DMS 273 treated with DMSO at 0.1 percent for 48 hours (cell line): ENCODE measurements around the gene RUSC1.

Source experiments
- DNase-seq: peaks from one replicate; lab custom pipeline; 2025; lab: John Stamatoyannopoulos, UW

Gene RUSC1

DNA sequence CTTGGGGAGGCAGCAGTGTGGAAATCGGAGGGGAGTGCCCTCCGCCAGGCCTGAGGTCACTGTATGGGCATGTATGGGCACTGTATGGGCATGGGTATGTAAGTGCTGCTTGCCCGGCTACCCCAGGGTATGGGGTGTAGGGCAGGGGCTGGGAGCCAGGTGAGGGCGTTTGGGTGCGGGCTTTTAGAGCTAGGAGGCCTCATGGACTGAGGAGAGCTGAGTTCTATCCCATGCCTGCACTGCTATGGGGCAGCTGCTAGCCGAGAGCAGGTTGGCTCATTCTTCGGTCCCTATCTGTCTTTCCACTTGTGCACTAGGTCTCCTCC is 24.8 kb upstream of the RUSC1 start:
- no peak for DNase-seq

DNA sequence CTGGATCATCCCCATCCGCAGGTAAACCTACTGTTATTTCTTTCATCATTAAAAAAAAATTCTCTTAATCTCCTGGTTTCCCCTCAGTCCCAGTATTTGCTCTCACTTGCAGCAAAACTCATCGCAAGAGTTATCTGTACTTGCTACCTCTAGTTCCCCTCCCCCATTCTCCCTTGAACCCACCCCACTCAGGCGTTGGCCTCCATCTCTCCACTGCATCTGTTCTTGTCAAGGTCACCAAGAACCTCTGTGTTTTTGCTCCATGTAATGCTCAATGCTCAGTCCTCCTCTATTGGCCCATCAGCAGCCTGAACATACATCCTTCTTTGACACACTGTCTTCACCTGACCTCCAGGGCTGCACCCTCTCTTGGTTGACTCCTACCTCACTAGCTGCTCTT is 24.0 kb upstream of the RUSC1 start:
- DNase-seq: no peak

DNA sequence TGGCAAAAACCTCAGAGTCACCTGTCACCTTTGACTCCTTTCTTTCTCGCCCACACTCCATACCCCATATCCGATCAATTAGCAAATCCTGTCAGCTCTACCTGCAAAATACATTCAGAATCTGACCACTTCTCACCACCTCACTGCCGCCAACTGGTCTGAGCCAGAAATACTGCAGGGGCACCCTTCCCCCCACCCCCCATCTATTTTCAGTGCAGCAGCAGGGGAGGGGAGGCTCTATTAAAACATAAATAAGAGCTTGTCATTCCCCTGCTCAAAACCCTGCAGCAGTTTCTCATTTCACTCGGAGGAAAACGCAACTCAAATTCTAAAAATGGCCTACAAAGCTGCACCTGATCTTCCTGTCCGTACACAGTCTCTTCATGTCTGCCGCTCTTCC is 23.3 kb upstream of the RUSC1 start:
- no peak for DNase-seq

DNA sequence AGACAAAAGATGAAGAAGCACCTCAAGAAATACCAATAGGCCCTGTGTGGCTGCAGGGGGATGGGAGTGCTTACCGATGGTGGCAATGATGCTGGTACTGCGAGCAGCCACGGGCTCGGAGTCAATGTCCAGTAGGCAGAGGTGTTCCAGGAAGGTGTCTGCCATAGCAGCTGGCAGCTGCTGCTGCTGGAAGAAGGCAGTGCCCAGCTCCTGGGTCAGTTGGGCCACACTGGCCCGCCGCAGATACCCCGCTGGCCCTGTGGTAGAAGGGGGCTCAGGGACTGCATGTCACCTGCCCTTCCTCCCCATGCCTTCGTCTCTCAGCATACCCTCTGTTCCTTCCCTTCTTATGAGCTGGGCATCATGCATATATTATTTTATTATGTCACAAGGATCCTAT is 20.7 kb upstream of the RUSC1 start:
- no peak for DNase-seq

DNA sequence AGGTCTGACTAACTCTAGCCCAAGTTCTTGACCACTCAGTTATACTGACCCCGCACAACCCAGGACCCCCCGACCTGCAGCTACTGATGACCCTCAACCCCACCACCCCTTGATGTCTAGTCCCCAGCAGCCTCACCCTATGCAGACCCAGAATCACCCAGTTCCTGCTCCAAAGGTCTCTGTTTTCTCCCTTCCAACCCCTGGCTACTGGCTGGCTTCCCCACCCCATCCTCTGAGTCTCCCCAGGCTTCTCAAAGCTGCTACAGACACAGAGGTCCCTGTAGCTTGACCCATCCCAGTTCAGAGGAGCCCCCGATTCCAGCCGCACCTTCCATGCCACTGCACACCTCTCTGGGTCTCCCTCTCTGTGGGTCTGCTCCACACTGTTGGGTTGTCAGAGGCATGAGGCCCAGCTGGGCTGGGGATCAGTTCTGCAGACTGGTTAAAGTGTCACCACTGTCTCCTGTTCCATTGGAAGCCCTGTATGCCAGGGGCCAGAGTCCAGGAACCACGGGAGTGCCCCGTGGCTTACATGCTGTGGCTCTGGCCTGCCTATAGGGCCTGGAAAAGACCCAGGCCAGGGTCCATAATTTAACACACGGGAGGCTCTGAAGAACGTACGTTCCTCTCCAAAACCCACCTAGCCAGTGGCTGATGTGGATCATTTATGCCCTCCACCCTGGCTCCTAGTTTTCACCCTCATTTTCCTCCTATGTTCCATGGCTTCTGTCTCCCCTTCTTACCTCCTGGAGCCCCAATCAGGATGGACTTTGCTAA is 20.0 kb upstream of the RUSC1 start:
- no peak for DNase-seq

DNA sequence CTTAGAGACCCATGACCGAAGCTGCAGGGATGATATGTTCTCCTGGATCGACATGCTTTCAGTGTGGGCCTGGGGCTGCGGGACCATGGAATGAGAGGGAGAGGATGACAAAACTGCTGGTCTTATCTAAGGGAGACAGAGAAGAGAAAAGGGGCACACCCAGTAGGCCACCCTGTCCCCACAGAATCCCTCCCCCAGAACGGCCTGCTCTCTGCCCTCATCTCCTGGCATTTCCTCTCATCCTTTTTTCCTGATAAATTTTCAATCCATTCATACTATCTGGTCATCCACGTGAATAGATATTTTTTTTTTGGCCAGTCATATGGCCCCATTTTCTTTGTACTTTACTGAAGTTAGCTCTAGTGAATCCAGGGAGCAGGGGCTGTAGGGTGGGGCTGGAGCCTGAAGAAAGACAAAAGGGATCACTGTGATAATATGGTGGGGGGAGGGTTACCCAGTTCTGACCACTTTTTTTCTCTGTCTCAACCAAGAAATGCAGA is 19.3 kb upstream of the RUSC1 start, which contains the start of gene PKLR:
PKLR (minus strand) TSS at position 97 of the 500 bp plus-strand sequence; CDS start at position 54, 43 bp downstream.
- no peak for DNase-seq

DNA sequence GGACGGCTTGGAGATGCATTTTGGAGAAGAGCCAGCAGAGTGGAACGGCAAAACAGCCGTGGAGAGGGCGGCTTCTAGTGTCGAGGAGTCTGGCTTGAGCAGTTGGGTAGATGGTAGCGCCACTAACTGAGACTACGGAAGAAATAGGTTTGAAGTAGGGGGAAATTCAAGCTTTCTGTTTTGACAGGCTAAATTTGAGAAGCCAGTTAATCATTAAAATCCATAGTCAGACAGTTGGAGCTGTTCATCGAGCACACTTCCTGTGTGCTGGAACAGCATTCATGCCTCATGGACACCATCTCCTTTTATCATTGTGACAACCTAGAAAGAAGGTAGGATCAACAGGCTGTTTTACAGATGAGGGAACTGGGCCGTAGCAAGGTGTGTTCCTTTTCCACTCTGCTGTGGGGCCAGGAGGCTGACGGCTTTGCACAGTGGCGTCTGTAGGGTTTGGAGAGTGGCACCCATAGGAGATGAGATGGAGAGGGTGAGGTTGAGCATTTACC is 16.1 kb upstream of the RUSC1 start:
- no peak for DNase-seq

DNA sequence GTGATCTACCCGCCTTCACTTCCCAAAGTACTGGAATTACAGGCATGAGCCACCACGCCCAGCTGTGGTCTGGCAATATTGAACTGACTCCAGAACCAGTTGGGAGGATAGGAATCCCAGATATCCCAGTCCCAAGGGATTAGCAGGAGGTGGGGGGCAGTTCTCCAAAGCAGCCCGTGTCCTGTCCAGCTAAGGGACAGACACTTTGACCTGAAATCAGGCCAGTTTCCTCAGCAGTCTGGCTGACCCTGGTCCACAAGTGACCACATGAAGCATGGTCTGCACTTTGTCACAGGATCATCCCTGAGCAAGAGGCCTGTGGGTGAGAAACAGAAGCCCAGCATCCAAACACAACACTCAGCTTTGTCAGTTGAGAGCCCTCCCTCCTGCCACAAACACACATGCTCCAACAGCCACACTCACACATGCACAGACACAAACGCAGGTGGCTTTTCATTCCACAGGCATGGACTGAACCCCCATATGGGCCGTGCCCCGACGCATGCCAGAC is 14.8 kb upstream of the RUSC1 start:
- DNase-seq: no peak

DNA sequence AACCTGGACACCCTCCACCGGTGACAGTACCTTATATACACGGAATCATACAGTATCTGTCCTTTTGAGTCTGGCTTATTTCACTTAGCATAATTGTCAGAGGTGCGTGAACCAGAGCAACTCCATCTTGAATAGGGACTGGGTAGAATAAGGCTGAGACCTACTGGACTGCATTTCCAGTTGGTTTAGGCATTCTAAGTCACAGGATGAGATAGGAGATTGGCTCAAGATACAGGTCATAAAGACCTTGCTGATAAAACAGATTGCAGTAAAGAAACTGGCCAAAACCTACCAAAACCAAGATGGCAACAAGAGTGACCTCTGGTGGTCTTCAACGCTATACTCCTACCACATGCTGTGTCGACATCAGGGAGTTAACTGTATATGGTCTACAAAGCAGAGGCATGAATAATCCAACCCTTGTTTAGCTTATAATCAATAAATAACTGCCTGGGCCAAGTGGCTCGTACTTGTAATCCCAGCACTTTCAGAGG is 13.4 kb upstream of the RUSC1 start:
- DNase-seq: peak; percentile 43

DNA sequence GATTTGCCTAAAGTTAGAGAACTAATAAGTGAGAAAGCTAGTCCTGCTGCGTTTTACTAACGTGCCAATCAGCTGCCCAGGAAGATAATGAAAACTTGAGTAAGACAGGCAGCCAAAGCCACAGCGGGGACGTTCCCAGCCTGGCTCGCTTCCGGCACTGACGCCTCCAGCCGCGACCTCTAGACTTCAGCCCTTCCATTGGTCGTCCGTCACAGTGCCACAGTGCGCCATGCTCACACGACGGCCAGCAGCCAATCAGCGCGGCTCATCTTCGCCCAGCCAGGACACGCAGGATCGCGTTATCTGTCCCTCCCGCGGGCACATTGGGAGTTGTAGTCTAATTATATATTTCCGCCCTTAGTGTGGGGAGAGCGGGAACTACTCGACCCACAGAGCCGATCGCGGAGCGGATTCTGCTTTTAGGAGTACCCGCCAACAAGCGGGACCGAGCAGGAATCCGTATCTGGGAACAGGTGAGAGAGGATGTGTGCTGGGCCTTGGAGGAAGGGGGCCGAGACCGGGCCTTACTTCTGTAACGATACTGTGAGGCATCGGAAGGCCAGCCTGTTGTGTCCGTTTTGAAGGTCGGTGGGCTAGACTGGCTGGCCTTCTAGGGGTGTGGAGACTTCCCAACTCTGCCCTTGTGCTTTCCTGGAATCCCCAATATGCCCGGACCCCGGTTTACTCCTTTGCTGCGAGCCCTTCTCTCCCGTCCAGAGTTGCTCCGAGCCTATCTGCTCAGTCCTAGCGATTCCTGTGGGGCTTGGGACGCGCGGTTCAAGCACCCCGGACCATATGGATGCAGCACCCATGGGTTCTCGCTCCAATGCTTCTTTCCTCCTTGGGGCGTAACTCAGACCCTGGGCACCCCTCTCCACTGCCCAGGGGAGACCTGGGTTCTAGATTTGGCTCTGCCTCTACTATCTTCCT is 11.9 kb upstream of the RUSC1 start, which contains the start of gene FDPS:
FDPS (plus strand) TSS at position 374 of the 930 bp plus-strand sequence. CDS start 924 bp downstream, outside the sequence.
- DNase-seq: peak; percentile 99

DNA sequence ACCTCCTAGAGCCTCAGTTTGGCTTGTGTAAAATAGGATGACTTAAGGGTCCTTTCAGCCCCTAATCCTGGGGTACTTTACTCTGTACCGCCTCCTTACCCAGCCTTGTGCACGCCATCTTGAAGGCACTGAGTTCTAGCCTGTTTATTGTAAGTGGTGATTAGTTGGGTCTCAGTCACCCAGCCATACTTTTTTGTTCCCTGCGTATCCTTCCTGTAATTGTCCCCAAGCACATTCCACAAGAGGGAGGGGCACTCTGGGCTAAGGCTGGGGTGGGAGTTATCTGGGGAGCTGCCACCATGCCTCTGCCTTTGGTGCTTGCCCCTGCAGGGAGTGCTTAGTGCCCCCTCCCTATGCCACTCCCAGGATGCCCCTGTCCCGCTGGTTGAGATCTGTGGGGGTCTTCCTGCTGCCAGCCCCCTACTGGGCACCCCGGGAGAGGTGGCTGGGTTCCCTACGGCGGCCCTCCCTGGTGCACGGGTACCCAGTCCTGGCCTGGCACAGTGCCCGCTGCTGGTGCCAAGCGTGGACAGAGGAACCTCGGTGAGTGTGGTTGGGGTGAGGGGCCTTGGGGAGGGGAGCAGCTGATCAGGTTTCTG is 11.2 kb upstream of the RUSC1 start:
- DNase-seq: no peak

DNA sequence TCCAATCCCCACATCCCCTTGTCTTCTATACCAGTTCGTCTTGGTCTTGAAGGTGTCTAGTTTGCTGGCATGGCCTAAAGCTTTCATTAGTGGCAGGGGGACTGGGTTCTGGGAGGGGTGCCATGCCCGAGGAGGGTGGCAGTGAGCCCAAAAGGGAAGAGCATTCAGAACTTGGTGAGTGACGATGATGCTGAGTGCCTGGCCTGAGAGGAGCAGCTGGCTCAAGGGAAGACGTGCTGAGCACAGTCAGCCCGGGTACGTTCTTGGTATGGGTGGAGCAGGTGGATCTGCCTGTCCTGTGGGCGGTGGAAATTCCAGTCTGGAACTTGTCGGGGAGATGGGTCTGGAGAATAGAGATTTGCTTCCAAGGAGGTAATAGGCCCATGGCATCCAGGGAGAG is 7.4 kb upstream of the RUSC1 start:
- DNase-seq: no peak

DNA sequence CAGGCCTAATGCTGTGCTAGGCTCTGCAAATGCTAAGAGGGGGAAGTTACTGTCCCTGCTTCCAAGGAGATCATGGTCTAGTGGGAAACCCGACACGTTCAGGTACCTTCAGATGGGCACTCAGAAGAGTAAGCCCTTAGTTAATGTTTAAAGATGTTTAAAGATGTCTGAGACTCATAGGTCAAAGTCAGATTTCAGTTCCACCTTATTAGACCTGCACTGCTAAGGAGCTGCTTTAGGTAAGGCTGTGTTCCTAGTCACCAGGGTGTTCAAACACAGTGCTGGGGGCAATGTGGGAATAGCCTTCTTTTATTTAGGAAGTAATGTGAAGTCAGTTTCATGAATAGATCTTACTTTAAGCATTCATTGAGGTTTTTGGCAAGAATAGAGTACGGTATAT is 3.8 kb upstream of the RUSC1 start:
- DNase-seq: no peak

DNA sequence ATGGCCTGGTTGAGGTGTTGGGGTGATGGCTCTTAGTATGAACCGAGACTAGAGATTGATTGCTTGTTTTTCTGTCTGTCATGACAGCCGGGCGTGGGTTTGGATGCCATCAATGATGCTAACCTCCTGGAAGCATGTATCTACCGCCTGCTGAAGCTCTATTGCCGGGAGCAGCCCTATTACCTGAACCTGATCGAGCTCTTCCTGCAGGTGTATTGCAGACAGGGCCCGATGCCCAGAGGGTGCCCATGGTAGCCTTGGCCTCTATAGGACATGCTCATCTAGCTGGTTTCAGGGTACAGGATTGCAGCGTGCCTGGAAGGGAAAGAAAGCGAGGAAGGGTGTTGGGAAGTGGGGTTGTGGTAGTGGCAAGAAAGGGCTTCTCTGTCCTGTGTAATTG is 2.6 kb upstream of the RUSC1 start:
- no peak for DNase-seq

DNA sequence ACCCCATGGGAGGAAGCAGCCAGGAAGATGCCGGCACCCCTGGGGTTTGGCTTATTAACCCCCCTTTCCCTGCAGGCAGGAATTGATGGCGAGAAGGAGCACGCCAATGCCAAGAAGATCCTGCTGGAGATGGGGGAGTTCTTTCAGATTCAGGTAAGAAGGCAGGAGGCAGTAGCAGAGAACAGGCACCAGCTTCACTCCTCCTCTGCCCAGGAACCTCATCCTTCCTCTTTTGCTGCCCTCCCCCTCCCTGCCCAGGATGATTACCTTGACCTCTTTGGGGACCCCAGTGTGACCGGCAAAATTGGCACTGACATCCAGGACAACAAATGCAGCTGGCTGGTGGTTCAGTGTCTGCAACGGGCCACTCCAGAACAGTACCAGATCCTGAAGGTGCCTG is 1.2 kb upstream of the RUSC1 start:
- DNase-seq: no peak

DNA sequence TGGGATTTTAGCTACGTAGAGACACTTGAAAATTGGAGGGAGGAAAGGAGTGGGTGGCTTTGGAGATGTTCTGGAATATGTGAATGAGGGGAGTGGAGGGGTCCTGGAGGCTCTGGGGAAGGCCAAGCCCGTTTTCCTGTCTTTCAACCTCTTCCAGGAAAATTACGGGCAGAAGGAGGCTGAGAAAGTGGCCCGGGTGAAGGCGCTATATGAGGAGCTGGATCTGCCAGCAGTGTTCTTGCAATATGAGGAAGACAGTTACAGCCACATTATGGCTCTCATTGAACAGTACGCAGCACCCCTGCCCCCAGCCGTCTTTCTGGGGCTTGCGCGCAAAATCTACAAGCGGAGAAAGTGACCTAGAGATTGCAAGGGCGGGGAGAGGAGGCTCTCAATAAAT is 442 bp upstream of the RUSC1 start:
- no peak for DNase-seq

DNA sequence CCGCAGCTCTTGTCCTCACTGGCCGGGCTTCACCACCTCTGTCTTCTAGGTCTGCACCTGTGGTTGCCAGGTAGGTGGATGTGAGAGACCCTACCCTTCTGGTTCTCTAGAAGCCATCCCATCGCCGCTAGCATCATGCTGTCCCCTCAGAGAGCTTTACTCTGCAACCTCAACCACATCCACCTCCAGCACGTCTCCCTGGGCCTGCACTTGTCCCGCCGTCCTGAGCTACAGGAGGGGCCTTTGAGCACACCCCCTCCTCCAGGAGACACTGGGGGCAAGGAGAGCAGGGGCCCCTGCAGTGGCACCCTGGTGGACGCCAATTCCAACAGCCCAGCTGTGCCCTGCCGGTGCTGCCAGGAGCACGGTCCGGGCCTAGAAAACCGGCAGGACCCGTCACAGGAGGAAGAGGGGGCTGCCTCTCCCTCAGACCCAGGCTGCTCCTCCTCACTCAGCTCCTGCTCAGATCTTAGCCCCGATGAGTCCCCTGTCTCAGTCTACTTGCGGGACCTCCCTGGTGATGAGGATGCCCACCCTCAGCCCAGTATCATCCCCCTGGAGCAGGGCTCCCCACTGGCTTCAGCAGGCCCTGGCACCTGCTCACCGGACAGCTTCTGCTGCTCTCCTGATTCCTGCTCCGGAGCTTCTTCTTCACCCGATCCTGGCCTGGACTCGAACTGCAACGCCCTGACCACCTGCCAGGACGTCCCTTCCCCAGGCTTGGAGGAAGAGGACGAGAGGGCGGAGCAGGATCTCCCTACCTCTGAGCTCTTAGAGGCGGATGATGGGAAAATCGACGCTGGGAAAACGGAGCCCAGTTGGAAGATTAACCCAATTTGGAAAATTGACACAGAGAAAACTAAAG is 1.2 kb downstream of the RUSC1 start:
- no peak for DNase-seq

DNA sequence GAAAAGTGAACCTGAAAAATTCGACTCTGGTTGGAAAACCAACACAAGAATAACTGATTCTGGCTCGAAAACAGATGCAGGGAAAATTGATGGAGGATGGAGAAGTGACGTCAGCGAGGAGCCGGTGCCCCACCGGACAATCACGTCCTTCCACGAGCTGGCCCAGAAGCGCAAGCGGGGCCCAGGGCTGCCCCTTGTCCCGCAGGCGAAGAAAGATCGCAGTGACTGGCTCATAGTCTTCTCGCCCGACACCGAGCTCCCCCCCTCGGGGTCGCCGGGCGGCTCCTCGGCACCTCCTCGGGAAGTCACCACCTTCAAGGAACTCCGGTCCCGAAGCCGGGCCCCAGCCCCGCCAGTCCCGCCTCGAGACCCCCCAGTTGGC is 1.9 kb downstream of the RUSC1 start:
- no peak for DNase-seq

DNA sequence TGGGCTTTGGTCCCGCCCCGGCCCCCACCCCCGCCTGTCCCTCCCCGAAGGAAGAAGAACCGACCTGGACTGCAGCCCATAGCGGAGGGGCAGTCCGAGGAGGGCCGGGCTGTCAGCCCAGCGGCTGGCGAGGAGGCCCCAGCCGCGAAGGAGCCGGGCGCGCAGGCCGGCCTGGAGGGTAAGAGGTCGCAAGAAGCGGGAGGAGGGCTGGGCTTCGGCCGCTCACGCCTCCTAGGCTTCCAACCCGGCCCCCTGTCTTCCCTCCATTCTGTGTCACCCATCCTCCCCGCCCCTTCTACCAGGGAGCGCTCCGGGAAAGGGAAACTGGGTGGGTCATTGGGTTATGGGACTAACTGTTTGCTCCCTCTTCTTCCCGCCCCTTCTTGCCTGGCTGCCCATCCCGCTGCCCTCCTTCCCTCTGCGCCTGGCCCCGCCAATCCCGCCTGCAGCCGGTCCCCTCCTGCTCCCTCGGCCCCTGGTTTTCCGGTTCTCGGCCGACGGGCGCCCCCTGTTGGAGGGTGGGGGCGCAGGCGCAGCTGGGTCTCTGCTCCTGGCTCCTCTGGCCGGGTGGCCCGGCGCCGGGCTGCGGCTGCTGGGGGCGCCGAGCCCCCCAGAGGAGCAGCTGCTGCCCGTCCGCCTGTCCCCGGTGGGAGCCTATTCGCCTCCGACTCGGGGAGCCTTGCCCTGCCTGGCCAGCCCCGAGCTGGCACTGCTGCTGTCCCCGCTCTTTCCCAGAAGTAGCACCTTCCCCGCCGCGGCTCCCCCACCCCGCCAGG is 2.4 kb downstream of the RUSC1 start:
- peak; percentile 85 for DNase-seq

DNA sequence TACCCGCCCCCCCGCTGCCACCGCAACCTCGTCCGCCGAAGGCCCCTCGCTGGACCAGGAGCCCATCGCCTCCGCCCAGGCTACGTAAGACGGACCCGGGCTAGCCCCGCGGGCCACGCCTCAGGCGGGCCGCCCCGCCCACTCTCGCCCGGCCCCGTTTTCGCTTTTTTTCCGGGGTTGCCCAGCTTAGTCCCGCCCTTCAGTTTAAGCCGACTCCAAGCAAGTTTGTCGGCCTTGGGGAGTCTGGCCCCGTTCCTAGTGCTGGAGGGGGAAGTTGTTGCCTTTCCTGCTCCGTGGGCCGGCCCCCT is 3.0 kb downstream of the RUSC1 start:
- peak; percentile 68 for DNase-seq
